IMR-90 (cell line): ENCODE data around the gene MIOX.

Source experiments
- CTCF ChIP-seq: conservative IDR thresholded peaks from 2 replicates; pipeline ENCODE4 v1.5.1; 2012; ENCODE audit warnings: mild to moderate bottlenecking, low read depth, low read length, improper control_type of control experiment
- ELK1 ChIP-seq: fragments of 150-350 bp; IDR thresholded peaks from 2 replicates; pipeline ENCODE4 v1.6.1; 2016; ENCODE audit warnings: low read depth, mild to moderate bottlenecking, low read length, moderate library complexity, borderline replicate concordance
- MAFK ChIP-seq: IDR thresholded peaks from 2 replicates; pipeline ENCODE4 v1.6.1; 2012; ENCODE audit warnings: low read depth, low read length, improper control_type of control experiment
- MXI1 ChIP-seq: IDR thresholded peaks from 2 replicates; pipeline ENCODE4 v1.6.1; 2012; ENCODE audit warnings: low read depth, mild to moderate bottlenecking, low read length, moderate library complexity, borderline replicate concordance
- POLR2A ChIP-seq: IDR thresholded peaks from 2 replicates; pipeline ENCODE4 v1.6.1; 2012; ENCODE audit warnings: mild to moderate bottlenecking, low read depth, low read length
- RAD21 ChIP-seq: IDR thresholded peaks from 2 replicates; pipeline ENCODE4 v1.6.1; 2012; ENCODE audit warnings: low read length, improper control_type of control experiment
- RFX5 ChIP-seq: IDR thresholded peaks from 2 replicates; pipeline ENCODE4 v1.8.0; 2012; ENCODE audit warnings: low read depth, mild to moderate bottlenecking, low read length, moderate library complexity
- SMC3 ChIP-seq: fragments of 150-350 bp; IDR thresholded peaks from 2 replicates; pipeline ENCODE4 v1.6.1; 2016; ENCODE audit warnings: low read depth, mild to moderate bottlenecking, antibody characterized with exemption, low read length, moderate library complexity

- TF ChIP-seq RFX5: no peak
- no peak for TF ChIP-seq CTCF
- TF ChIP-seq RAD21: no peak
- TF ChIP-seq POLR2A: no peak
- TF ChIP-seq SMC3: no peak
- no peak for TF ChIP-seq MXI1
- TF ChIP-seq ELK1: no peak
- TF ChIP-seq MAFK: no peak
Observed at GRCh38 chr22:50483106-50483505, 3.6 kb upstream of the MIOX start.
